LNCaP clone FGC (cell line): ENCODE measurements around the gene HTR5A.

Experiments used
- DNase-seq: peaks from one replicate; pipeline ENCODE4 v3.0.0-alpha.2; 2011; ENCODE audit warnings: low read depth
- H3K4me3 ChIP-seq: 2 replicates; pipeline ENCODE4 v1.5.1; 2011; ENCODE audit warnings: mild to moderate bottlenecking, low read depth, low read length, control low read depth
- TF ChIP-seq, protein P1 (sequence below): IDR thresholded peaks from 2 replicates; pipeline ENCODE4 v1.5.1; 2012; ENCODE audit warnings: mild to moderate bottlenecking; ENCODE audit not compliant: control insufficient read depth, insufficient read depth; ENCODE audit errors: extremely low read depth

The HTR5A gene

GRCh38 chr7:155043756-155044155 is 26.4 kb upstream of the HTR5A start:
- TF ChIP-seq, protein P1, sequence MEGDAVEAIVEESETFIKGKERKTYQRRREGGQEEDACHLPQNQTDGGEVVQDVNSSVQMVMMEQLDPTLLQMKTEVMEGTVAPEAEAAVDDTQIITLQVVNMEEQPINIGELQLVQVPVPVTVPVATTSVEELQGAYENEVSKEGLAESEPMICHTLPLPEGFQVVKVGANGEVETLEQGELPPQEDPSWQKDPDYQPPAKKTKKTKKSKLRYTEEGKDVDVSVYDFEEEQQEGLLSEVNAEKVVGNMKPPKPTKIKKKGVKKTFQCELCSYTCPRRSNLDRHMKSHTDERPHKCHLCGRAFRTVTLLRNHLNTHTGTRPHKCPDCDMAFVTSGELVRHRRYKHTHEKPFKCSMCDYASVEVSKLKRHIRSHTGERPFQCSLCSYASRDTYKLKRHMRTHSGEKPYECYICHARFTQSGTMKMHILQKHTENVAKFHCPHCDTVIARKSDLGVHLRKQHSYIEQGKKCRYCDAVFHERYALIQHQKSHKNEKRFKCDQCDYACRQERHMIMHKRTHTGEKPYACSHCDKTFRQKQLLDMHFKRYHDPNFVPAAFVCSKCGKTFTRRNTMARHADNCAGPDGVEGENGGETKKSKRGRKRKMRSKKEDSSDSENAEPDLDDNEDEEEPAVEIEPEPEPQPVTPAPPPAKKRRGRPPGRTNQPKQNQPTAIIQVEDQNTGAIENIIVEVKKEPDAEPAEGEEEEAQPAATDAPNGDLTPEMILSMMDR = no peak
- DNase-seq = no peak
- H3K4me3 ChIP-seq = no peak overlapping the region

- TF ChIP-seq, protein P1 = no peak
- DNase-seq = no peak
- no peak overlapping the region for H3K4me3 ChIP-seq
These were observed 22.1 kb upstream of the HTR5A start for GRCh38 chr7:155048006-155048405.

GRCh38 chr7:155051355-155051754 is 18.8 kb upstream of the HTR5A start:
- no peak for DNase-seq
- TF ChIP-seq, protein P1 = no peak
- H3K4me3 ChIP-seq = no peak overlapping the region

DNA sequence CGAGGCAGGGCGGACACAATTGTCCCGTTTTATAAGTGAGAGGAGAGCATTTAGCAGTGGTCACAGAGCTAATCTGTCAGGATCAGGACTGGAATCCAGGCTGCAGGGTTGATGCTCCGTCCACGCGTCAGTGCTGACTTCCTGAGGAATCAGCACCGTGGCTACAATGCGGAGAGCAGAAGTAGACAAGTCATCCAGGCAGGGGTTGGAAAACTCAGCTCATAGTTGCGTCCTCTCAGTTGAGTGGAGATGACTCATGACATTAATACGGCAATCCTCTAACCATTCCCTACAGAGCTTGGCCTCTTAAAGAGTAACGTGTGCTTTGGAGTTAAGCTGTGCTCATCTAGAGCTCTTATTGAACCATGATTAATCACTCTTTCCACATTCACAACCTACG is 17.1 kb upstream of the HTR5A start:
- H3K4me3 ChIP-seq = no peak overlapping the region
- no peak for DNase-seq
- TF ChIP-seq, protein P1 = no peak

DNA sequence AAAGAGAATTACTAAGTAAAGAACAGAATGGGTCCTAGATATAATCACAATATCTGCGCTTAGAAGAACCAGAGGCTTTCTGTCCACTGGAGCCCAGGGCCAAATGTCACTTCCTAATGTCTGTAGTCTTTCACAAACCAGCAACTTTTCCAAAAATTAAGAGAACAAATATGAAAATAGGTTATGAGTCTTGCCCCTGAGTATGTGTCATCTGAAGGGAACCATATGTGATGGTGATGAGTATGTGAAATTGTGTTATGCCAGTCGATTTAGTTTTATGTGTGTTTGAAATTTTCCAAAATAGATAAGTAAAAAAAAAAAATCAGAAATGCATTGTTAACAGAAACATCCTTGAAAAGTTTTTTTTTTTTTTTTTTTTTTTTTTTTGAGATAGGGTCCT is 15.4 kb upstream of the HTR5A start:
- TF ChIP-seq, protein P1 = no peak
- DNase-seq = no peak
- H3K4me3 ChIP-seq = no peak overlapping the region

DNA sequence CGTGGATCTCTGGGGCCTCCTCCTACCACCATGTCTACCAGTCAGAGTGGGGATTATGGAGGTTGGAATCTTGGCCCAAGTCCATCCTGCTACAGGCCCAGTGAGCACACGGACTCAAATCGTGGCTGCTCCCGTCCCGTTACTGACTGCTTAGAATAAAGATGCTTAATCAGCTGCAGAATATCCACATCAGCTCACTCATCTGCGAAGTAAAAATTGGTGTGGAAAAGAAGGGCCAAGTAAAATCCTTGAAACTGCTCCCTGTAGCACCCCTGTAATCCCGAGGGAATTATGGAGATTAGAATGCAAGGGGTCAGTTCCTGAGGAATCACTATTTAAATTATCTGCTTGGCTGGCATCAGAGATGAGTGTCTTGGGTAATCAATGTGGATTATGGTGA is 13.0 kb upstream of the HTR5A start:
- DNase-seq = no peak

DNA sequence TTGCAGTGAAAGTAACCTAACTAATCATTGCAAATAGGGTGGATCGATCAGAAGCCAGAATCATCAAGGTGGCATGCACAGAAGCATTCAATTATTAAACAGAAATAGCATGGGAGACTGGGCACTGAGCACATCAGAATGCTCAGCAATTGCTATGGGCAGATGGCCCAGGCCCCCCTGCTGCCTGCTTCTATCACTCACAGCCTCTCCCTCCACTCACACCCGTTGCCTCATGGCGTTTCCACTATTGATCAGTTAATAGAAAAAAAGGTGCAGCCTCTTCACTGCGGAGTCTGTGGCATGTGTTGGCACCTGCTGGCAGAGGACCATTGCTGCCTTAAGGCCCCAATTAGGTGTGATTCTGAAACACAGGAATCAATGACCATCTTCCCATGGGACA is 11.2 kb upstream of the HTR5A start:
- TF ChIP-seq, protein P1 = no peak
- H3K4me3 ChIP-seq = no peak overlapping the region
- no peak for DNase-seq

More for the DNA sequence above, 13.0 kb upstream of the HTR5A start:
- TF ChIP-seq, protein P1 = no peak
- H3K4me3 ChIP-seq = no peak overlapping the region
